GM12874 (cell line): Measurements from ENCODE around the gene KCNK3.

Experiments used
- TF ChIP-seq, protein P1 (sequence below): IDR thresholded peaks from 2 replicates; pipeline ENCODE4 v1.5.1; 2011; ENCODE audit warnings: low read depth, mild to moderate bottlenecking, control low read depth, low read length, moderate library complexity; ENCODE audit not compliant: insufficient read depth

KCNK3 gene

DNA sequence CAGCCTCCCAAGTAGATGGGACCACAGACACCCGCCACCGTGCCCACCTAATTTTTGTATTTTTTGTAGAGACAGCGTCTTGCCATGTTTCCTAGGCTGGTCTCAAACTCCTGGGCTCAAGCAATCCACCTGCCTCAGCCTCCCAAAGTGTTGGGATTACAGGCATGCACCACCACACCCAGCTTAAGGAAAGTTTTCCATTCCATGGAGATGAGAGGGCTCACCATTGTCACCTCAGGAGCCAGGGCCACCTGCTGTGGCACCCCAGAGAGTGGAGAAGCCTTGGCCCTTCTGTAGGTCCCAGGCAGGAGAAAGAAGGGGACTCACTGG, 76.2 kb downstream of the KCNK3 start:
- TF ChIP-seq, protein P1, sequence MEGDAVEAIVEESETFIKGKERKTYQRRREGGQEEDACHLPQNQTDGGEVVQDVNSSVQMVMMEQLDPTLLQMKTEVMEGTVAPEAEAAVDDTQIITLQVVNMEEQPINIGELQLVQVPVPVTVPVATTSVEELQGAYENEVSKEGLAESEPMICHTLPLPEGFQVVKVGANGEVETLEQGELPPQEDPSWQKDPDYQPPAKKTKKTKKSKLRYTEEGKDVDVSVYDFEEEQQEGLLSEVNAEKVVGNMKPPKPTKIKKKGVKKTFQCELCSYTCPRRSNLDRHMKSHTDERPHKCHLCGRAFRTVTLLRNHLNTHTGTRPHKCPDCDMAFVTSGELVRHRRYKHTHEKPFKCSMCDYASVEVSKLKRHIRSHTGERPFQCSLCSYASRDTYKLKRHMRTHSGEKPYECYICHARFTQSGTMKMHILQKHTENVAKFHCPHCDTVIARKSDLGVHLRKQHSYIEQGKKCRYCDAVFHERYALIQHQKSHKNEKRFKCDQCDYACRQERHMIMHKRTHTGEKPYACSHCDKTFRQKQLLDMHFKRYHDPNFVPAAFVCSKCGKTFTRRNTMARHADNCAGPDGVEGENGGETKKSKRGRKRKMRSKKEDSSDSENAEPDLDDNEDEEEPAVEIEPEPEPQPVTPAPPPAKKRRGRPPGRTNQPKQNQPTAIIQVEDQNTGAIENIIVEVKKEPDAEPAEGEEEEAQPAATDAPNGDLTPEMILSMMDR = no peak

- TF ChIP-seq, protein P1 = no peak
These were observed 76.7 kb downstream of the KCNK3 start for GRCh38 chr2:26769089-26769761.

- TF ChIP-seq, protein P1 = peak; percentile 57
These were observed 78.6 kb downstream of the KCNK3 start for GRCh38 chr2:26770986-26771586.

DNA sequence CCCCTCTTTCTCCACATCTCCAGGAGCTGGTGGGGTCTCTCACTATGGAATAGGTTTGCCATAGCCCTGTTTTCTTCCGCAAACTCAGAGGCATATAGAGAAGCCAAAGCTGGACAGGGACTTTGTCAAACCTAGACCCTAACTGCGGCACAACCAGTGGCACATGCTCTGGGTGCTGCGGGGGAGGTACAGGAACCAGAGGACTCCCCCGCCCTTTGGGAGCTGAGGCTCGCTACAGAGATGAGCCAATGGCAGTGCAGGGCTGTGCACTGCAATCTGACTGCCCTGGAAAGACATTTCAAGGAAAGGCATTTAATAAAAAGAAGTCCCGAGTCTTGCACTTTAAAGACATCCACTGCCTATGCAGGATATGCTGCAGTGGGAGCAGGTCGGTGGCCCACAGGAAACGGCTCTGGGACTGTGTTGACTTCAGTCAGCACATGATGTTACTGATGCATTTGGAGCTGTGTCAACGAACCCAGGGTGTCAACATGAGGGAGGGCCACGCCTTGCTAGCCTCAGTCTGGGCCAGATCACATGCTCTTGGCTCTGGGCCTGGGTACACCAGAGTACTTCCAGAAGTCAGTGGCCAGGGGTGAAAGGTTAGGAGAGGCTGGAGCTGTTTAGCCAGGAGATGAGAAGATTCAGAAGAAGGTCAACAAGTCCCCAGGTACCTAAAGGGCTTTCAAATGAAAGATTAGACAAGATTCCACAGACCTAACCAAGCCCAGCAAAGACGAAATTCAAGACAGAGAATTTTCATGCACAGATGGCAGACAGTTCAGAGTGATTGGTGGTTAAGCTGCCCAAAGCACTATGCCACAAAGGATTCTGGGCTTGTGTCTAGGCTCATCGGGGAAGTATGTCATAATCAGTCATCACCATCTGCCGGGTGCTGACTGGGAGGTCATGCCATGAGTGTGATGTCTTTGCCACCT, 79.8 kb downstream of the KCNK3 start:
- TF ChIP-seq, protein P1 = no peak

DNA sequence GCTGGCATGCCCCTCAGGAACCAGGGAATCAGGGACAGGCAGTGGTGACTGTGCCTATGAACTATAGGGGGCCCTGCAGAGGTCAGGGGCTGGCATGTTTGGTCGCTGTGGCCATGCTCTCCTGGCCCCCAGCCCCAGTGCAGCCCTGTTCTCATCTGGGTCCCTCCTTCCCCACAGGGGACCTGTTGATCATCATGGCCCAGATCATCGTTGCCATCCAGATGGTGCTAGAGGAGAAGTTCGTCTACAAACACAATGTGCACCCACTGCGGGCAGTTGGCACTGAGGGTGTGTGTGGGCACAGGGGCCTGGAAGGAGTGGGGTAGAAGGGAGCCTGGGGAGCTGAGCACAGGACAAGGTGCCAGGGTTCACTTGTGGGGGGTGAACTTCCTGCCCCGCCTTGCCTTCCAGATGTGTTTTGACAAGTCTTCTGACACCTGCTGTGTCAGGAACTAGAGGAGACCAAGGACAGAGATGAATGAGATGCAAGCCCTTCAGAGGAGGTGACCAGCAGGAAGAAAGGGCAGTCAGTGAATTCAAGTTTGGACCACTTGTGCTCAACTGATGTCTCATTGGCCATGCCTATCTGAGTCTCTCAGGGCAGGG, 83.8 kb downstream of the KCNK3 start:
- TF ChIP-seq, protein P1 = no peak

- TF ChIP-seq, protein P1 = no peak
These were observed 85.6 kb downstream of the KCNK3 start for GRCh38 chr2:26778098-26778497.

- TF ChIP-seq, protein P1 = no peak
These were observed 86.0 kb downstream of the KCNK3 start for GRCh38 chr2:26778507-26778906.
